MCF 10A (cell line): ENCODE results near the gene AGAP1. TPM values are rescaled to one million over a fixed set of nuclear protein-coding genes. Genes with fewer than 3 reads are reported as not detected.

Experiments
- BruUV-seq: library from RNA; stranded (reverse); fragments of 400-500 nt; replicated peaks from 2 replicates; lab custom pipeline; 2021; lab: Mats Ljungman, UMichigan
- CTCF ChIA-PET: fragments of 300-600 bp; sonication (Branson Sonifier 250); formaldehyde crosslinking; extraction: SDS; loops from one replicate; lab custom pipeline; 2021; ENCODE audit warnings: antibody characterized with exemption, inconsistent platforms; lab: Yijun Ruan, JAX
- POLR2A ChIA-PET: fragments of 300-600, 350-650 bp; sonication (Branson Sonifier 250); formaldehyde crosslinking; extraction: SDS; loops from one replicate; lab custom pipeline; 2020; ENCODE audit warnings: antibody characterized with exemption, inconsistent platforms; lab: Yijun Ruan, JAX
- DNase-seq: peaks from one replicate; pipeline ENCODE4 v3.0.0-alpha.2; 2018; ENCODE audit not compliant: unreplicated experiment
- H3K27ac Mint-ChIP-seq: one replicate; pipeline ENCODE4 v1.8.0; 2022; ENCODE audit warnings: mild to moderate bottlenecking, low read depth, mixed read lengths; ENCODE audit not compliant: unreplicated experiment
- H3K27me3 Mint-ChIP-seq: one replicate; pipeline ENCODE4 v1.8.0; 2022; ENCODE audit warnings: mixed read lengths; ENCODE audit not compliant: insufficient read depth, unreplicated experiment
- H3K36me3 Mint-ChIP-seq: one replicate; pipeline ENCODE4 v1.8.0; 2022; ENCODE audit warnings: mild to moderate bottlenecking, moderate library complexity, mixed read lengths; ENCODE audit not compliant: insufficient read depth, unreplicated experiment
- H3K4me1 Mint-ChIP-seq: one replicate; pipeline ENCODE4 v1.8.0; 2022; ENCODE audit warnings: mixed read lengths; ENCODE audit not compliant: insufficient read depth, unreplicated experiment
- H3K4me3 Mint-ChIP-seq: one replicate; pipeline ENCODE4 v1.8.0; 2022; ENCODE audit warnings: mild to moderate bottlenecking, moderate library complexity, mixed read lengths; ENCODE audit not compliant: unreplicated experiment
- H3K9me3 Mint-ChIP-seq: one replicate; pipeline ENCODE4 v1.8.0; 2022; ENCODE audit warnings: mixed read lengths; ENCODE audit not compliant: unreplicated experiment
- intact Hi-C: fragments of 100-400 bp; cut with micrococcal nuclease; formaldehyde crosslinking; loops from 2 replicates; pipeline ENCODE4 v1.14.1; 2022
- total RNA-seq: library from RNA; stranded (reverse); gene quantifications from 2 replicates; pipeline ENCODE4 v1.2.3, GENCODE V29; 2022
- TF ChIP-seq, protein P1 (sequence below): fragments of 200-600 bp; IDR thresholded peaks from one replicate; pipeline ENCODE4 v1.8.0; 2022; ENCODE audit warnings: antibody characterized with exemption, mild to moderate bottlenecking; ENCODE audit not compliant: unreplicated experiment

Gene AGAP1
- total RNA-seq, 1 experiment from 2014 or later: 41.3 TPM

DNA sequence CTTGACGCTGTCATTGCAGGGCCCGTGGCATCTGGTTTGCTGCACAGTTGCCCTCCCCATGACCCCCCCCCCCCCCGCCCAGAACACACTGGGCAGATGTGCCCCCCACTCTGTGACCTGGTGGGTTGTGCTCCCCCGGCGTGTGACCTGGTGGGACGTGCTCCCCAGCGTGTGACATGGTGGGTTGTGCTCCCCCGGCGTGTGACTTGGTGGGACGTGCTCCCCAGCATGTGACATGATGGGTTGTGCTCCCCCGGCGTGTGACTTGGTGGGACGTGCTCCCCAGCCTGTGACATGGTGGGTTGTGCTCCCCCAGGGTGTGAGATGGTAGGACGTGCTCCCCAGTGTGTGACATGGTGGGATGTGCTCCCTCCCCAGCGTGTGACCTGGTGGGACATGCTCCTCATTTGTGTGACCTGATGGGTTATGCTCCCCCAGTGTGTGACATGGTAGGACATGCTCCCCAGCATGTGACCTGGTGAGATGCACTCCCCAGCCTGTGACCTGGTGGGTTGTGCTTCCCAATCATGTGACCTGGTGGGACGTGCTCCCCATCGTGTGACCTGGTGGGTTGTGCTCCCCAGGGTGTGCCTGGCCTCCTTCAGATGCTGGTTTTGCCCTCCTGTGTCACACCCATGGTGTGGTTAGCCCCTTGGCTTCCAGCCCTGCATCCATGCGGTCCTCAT lies 213.7 kb downstream of the AGAP1 start:
- ChIA-PET POLR2A (no interaction called here), CTCF (interaction anchor here (0.6 to 1.2 kb wide), 3 partner anchors 40 to 113 kb away, joined by 3 to 4 read pairs (median 3); no protein-coding TSS in a partner anchor)
- BruUV-seq: no TSS peak
- intact Hi-C loops: no loop called here
- Mint-ChIP-seq H3K27me3 (no peaks in the 10 kb centered on the region), H3K9me3 (no peaks in the 10 kb centered on the region), H3K4me1 (peaks cover 36% of the 10 kb centered on the region), H3K27ac (peak overlapping the region; percentile 88), H3K4me3 (no peak overlapping the region), H3K36me3 (peaks cover 14% of the 10 kb centered on the region)
- TF ChIP-seq, protein P1, sequence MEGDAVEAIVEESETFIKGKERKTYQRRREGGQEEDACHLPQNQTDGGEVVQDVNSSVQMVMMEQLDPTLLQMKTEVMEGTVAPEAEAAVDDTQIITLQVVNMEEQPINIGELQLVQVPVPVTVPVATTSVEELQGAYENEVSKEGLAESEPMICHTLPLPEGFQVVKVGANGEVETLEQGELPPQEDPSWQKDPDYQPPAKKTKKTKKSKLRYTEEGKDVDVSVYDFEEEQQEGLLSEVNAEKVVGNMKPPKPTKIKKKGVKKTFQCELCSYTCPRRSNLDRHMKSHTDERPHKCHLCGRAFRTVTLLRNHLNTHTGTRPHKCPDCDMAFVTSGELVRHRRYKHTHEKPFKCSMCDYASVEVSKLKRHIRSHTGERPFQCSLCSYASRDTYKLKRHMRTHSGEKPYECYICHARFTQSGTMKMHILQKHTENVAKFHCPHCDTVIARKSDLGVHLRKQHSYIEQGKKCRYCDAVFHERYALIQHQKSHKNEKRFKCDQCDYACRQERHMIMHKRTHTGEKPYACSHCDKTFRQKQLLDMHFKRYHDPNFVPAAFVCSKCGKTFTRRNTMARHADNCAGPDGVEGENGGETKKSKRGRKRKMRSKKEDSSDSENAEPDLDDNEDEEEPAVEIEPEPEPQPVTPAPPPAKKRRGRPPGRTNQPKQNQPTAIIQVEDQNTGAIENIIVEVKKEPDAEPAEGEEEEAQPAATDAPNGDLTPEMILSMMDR: no peak
- DNase-seq: no peak

DNA sequence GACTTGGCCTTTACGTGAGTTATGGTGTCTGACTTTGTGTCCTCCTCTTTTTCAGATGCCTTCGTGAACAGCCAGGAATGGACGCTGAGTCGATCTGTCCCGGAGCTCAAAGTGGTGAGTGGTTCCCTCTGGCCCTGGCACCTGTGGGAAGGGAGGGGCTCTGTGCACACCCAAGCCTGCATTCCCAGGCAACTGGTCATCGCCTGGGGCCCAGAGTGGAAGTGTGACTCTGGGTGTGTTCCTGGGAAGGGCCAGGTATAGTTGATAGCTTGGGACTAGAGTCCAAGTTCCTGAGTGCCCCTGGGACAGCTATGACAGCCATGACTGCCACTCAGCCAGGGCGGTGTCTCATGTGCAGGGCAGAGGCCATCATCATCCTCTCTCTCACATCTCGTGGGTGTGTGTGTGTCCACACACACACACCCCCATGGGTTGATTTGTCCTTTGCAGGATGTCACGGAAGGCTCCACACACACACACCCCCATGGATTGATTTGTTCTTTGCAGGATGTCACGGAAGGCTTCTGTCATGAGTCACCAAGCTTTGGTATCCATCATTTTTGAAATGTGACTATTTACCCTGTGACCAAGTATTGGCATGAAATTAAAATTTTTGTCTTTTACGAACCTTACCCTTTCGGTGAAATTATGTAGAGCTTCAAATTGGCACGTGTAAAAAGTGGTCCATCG lies 215.4 kb downstream of the AGAP1 start:
- intact Hi-C loops: no loop called here
- H3K27ac Mint-ChIP-seq: peak overlapping the region; percentile 88
- ChIA-PET POLR2A (interaction anchor here (0.6 to 1.7 kb wide), 14 partner anchors 9 to 40 kb away, joined by 3 to 9 read pairs (median 5); no protein-coding TSS in a partner anchor), CTCF (interaction anchor here (0.6 to 1.4 kb wide), 5 partner anchors 30 to 40 kb away, joined by 3 to 11 read pairs (median 3); no protein-coding TSS in a partner anchor)
- H3K4me3 Mint-ChIP-seq: peak overlapping the region; percentile 49
- H3K4me1 Mint-ChIP-seq: peaks cover 27% of the 10 kb centered on the region
- peaks cover 14% of the 10 kb centered on the region for H3K36me3 Mint-ChIP-seq
- H3K27me3 Mint-ChIP-seq: no peaks in the 10 kb centered on the region
- DNase-seq: peak; percentile 87
- TF ChIP-seq, protein P1: no peak
- BruUV-seq: no TSS peak
- no peaks in the 10 kb centered on the region for H3K9me3 Mint-ChIP-seq

DNA sequence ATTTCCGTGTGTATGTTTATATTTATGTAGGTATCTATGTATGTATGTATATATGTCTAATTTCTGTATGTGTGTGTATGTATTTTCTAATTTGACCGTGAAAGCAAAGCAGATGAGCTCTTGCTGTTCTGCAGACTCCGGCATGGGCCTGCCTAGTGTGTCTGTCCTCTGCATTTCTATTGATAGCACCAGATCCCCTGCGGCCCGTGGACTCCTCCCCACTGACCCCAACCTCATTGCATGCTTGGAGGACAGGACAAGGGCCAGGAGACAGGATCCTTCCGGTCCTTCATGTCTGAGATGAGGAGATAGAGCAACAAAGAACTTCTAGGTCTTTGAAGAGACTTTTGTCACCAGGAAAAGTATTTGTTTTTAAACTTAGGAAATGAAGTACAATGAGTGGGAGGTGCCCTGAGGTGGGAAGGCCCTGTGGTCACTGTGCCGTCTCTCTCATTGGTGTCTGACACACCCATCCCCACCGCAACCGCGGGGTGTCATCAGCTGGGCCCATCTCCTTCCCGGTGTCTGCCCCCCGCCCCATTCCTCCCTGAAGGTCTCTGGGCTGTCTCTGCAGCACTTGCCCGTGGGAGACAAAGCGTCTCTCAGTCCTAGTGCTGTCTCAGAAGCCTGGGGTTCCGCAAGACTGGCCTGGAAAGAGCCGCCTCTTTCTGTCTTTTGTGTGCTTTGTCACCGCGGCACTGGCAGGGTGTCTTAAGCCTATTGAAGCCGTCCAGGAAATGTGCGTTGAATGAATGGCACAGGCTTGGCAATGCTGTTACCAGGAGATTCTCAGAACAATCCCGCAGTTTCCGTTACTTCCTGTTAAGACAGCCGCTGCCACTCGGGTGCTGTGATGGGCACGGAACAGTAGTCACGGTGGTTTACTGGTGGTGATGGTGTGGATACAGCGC lies 216.4 kb downstream of the AGAP1 start:
- TSS peak; percentile 13 for BruUV-seq

More for the DNA sequence above, 216.4 kb downstream of the AGAP1 start:
- CTCF ChIA-PET: interaction anchor here (0.5 to 1.4 kb wide), 3 partner anchors 36 to 1862 kb away, joined by 3 to 11 read pairs (median 5); no protein-coding TSS in a partner anchor
- Mint-ChIP-seq H3K27ac (peak overlapping the region; percentile 88), H3K9me3 (no peaks in the 10 kb centered on the region), H3K4me1 (peaks cover 29% of the 10 kb centered on the region), H3K4me3 (no peak overlapping the region), H3K27me3 (no peaks in the 10 kb centered on the region), H3K36me3 (peaks cover 8% of the 10 kb centered on the region)
- DNase-seq: no peak
- TF ChIP-seq, protein P1: no peak
- POLR2A ChIA-PET: interaction anchor here (0.6 to 1.4 kb wide), 3 partner anchors 17 to 38 kb away, joined by 3 to 6 read pairs (median 4); no protein-coding TSS in a partner anchor
- intact Hi-C loops: no loop called here
